ENCODE results near the gene ZNF407. TPM values are rescaled to one million over a fixed set of nuclear protein-coding genes. Genes with fewer than 3 reads are reported as not detected.

Gene ZNF407
- total RNA-seq, 2 experiments from 2014 or later: 23.2 to 24.7 TPM

GRCh38 chr18:74775239-74775638 lies 177.6 kb downstream of the ZNF407 start:
- H3K9me3 ChIP-seq (ENCODE audit: control insufficient read depth in 1 of 2, insufficient read depth in 1 of 2, low read length in 2 of 2): no peaks in the 10 kb centered on the region
- POLR2A ChIA-PET: no interaction called here
- no peaks in the 10 kb centered on the region for H3K4me1 ChIP-seq (ENCODE audit: insufficient read depth, low read length)
- H3K4me3 ChIP-seq (ENCODE audit: low read length): no peak overlapping the region
- H3K27me3 Mint-ChIP-seq: no peaks in the 10 kb centered on the region
- no peak overlapping the region for H3K27ac Mint-ChIP-seq
- H3K27me3 ChIP-seq (ENCODE audit: control insufficient read depth in 1 of 2, insufficient read depth in 2 of 2, low read length in 2 of 2): no peaks in the 10 kb centered on the region
- H3K27ac ChIP-seq (ENCODE audit: low read depth in 1 of 2, low read length in 2 of 2): no peak overlapping the region
- H3K4me1 Mint-ChIP-seq (ENCODE audit: low read depth): no peaks in the 10 kb centered on the region
- no peaks in the 10 kb centered on the region for H3K9me3 Mint-ChIP-seq
- peaks cover 4% of the 10 kb centered on the region for H3K36me3 ChIP-seq (ENCODE audit: insufficient read depth, low read length)
- CTCF ChIA-PET: no interaction called here
- no peak overlapping the region for H3K4me3 Mint-ChIP-seq
- DNase-seq (no peak), ATAC-seq (ENCODE audit: poor library complexity) (no peak)
- TF ChIP-seq, protein P1, sequence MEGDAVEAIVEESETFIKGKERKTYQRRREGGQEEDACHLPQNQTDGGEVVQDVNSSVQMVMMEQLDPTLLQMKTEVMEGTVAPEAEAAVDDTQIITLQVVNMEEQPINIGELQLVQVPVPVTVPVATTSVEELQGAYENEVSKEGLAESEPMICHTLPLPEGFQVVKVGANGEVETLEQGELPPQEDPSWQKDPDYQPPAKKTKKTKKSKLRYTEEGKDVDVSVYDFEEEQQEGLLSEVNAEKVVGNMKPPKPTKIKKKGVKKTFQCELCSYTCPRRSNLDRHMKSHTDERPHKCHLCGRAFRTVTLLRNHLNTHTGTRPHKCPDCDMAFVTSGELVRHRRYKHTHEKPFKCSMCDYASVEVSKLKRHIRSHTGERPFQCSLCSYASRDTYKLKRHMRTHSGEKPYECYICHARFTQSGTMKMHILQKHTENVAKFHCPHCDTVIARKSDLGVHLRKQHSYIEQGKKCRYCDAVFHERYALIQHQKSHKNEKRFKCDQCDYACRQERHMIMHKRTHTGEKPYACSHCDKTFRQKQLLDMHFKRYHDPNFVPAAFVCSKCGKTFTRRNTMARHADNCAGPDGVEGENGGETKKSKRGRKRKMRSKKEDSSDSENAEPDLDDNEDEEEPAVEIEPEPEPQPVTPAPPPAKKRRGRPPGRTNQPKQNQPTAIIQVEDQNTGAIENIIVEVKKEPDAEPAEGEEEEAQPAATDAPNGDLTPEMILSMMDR (IDR thresholded peaks at IDR 0.05): no peak
- peaks cover 22% of the 10 kb centered on the region for H3K36me3 Mint-ChIP-seq (ENCODE audit: low read depth)
- intact Hi-C loops (cut with DNase I, micrococcal nuclease): no loop called here

- intact Hi-C loops (cut with DNase I, micrococcal nuclease): no loop called here
- H3K4me3 Mint-ChIP-seq: no peak overlapping the region
- no peaks in the 10 kb centered on the region for H3K9me3 Mint-ChIP-seq
- no peaks in the 10 kb centered on the region for H3K4me1 ChIP-seq (ENCODE audit: insufficient read depth, low read length)
- no peaks in the 10 kb centered on the region for H3K27me3 ChIP-seq (ENCODE audit: control insufficient read depth in 1 of 2, insufficient read depth in 2 of 2, low read length in 2 of 2)
- no peak overlapping the region for H3K4me3 ChIP-seq (ENCODE audit: low read length)
- H3K9me3 ChIP-seq (ENCODE audit: control insufficient read depth in 1 of 2, insufficient read depth in 1 of 2, low read length in 2 of 2): no peaks in the 10 kb centered on the region
- no peaks in the 10 kb centered on the region for H3K4me1 Mint-ChIP-seq (ENCODE audit: low read depth)
- peaks cover 4% of the 10 kb centered on the region for H3K36me3 ChIP-seq (ENCODE audit: insufficient read depth, low read length)
- no peak overlapping the region for H3K27ac ChIP-seq (ENCODE audit: low read depth in 1 of 2, low read length in 2 of 2)
- H3K36me3 Mint-ChIP-seq (ENCODE audit: low read depth): peaks cover 27% of the 10 kb centered on the region
- TF ChIP-seq, protein P1 (IDR thresholded peaks at IDR 0.05): no peak
- no peak overlapping the region for H3K27ac Mint-ChIP-seq
- ChIA-PET POLR2A (no interaction called here), CTCF (no interaction called here)
- no peaks in the 10 kb centered on the region for H3K27me3 Mint-ChIP-seq
- DNase-seq (no peak), ATAC-seq (ENCODE audit: poor library complexity) (no peak)
Measured at GRCh38 chr18:74778191-74778847, 180.6 kb downstream of the ZNF407 start.

GRCh38 chr18:74784752-74785151 lies 187.1 kb downstream of the ZNF407 start:
- Mint-ChIP-seq H3K4me1 (ENCODE audit: low read depth) (no peaks in the 10 kb centered on the region), H3K27me3 (no peaks in the 10 kb centered on the region), H3K4me3 (no peak overlapping the region), H3K27ac (no peak overlapping the region), H3K9me3 (no peaks in the 10 kb centered on the region), H3K36me3 (ENCODE audit: low read depth) (peaks cover 40% of the 10 kb centered on the region)
- H3K27me3 ChIP-seq (ENCODE audit: control insufficient read depth in 1 of 2, insufficient read depth in 2 of 2, low read length in 2 of 2): no peaks in the 10 kb centered on the region
- ATAC-seq (ENCODE audit: poor library complexity) (no peak), DNase-seq (no peak)
- H3K4me3 ChIP-seq (ENCODE audit: low read length): no peak overlapping the region
- H3K9me3 ChIP-seq (ENCODE audit: control insufficient read depth in 1 of 2, insufficient read depth in 1 of 2, low read length in 2 of 2): no peaks in the 10 kb centered on the region
- H3K27ac ChIP-seq (ENCODE audit: low read depth in 1 of 2, low read length in 2 of 2): no peak overlapping the region
- ChIA-PET CTCF (no interaction called here), POLR2A (no interaction called here)
- TF ChIP-seq, protein P1 (IDR thresholded peaks at IDR 0.05): no peak
- H3K36me3 ChIP-seq (ENCODE audit: insufficient read depth, low read length): peaks cover 5% of the 10 kb centered on the region
- intact Hi-C loops (cut with DNase I, micrococcal nuclease): no loop called here
- H3K4me1 ChIP-seq (ENCODE audit: insufficient read depth, low read length): no peaks in the 10 kb centered on the region
